WTC11 (cell line): ENCODE measurements around the gene SLC7A8. TPM values are rescaled to one million over a fixed set of nuclear protein-coding genes. Genes with fewer than 3 reads are reported as not detected.
A peak's percentile ranks its signal among the peaks of the same experiment; 100 is the strongest.

Source experiments
- ATAC-seq: fragments of 200-7000 bp; cut with Tn5 transposase; 2 replicates; pipeline ENCODE4 v1.10.0; 2021; ENCODE audit warnings: mild to moderate bottlenecking, moderate library complexity
- CTCF ChIA-PET: fragments of 300-600 bp; sonication (Branson Sonifier 250); formaldehyde crosslinking; loops from one replicate; lab custom pipeline; 2021; ENCODE audit warnings: antibody characterized with exemption; lab: Charles Lee
- POLR2A ChIA-PET: fragments of 350-600 bp; sonication (Branson Sonifier 250); formaldehyde crosslinking; loops from one replicate; lab custom pipeline; 2021; ENCODE audit warnings: antibody characterized with exemption; lab: Charles Lee
- DNase-seq: peaks from one replicate; pipeline ENCODE4 v3.0.0; 2021; ENCODE audit warnings: low spot score
- H3K27ac Mint-ChIP-seq: 2 replicates; pipeline ENCODE4 v1.8.0; 2021; ENCODE audit warnings: mixed read lengths
- H3K27me3 Mint-ChIP-seq: 2 replicates; pipeline ENCODE4 v1.8.0; 2021; ENCODE audit warnings: low read depth, mild to moderate bottlenecking, moderate library complexity, mixed read lengths
- H3K36me3 Mint-ChIP-seq: 2 replicates; pipeline ENCODE4 v1.8.0; 2021; ENCODE audit warnings: mixed read lengths
- H3K4me1 Mint-ChIP-seq: 2 replicates; pipeline ENCODE4 v1.8.0; 2022; ENCODE audit warnings: mixed read lengths
- H3K4me3 Mint-ChIP-seq: 2 replicates; pipeline ENCODE4 v1.8.0; 2021; ENCODE audit warnings: mild to moderate bottlenecking, moderate library complexity, mixed read lengths
- H3K9me3 Mint-ChIP-seq: 2 replicates; pipeline ENCODE4 v1.8.0; 2021; ENCODE audit warnings: mixed read lengths
- ATF6 ChIP-seq: sonication (generic); formaldehyde crosslinking; IDR thresholded peaks from 2 replicates; pipeline ENCODE4 v1.8.1; 2023; ENCODE audit warnings: mild to moderate bottlenecking, missing genetic modification reagents
- EMX1 ChIP-seq: fragments of 250-450 bp; sonication (Bioruptor Pico); IDR thresholded peaks from 2 replicates; pipeline ENCODE4 v1.8.0; 2021; ENCODE audit warnings: mild to moderate bottlenecking
- ERG ChIP-seq: fragments of 250-450 bp; sonication (Bioruptor Pico); IDR thresholded peaks from 2 replicates; pipeline ENCODE4 v1.8.0; 2021; ENCODE audit warnings: mild to moderate bottlenecking
- FOXP1 ChIP-seq: sonication (generic); formaldehyde crosslinking; IDR thresholded peaks from 2 replicates; pipeline ENCODE4 v1.8.0; 2022; ENCODE audit warnings: missing genetic modification reagents, mild to moderate bottlenecking, moderate library complexity, borderline replicate concordance
- GRHL2 ChIP-seq: fragments of 250-450 bp; sonication (Bioruptor Pico); IDR thresholded peaks from 2 replicates; pipeline ENCODE4 v1.8.0; 2022; ENCODE audit warnings: mild to moderate bottlenecking, moderate library complexity; ENCODE audit not compliant: insufficient replicate concordance, severe bottlenecking
- MAX ChIP-seq: sonication (generic); formaldehyde crosslinking; IDR thresholded peaks from 2 replicates; pipeline ENCODE4 v1.8.0; 2022; ENCODE audit warnings: mild to moderate bottlenecking, missing genetic modification reagents
- MLX ChIP-seq: sonication (generic); formaldehyde crosslinking; IDR thresholded peaks from 2 replicates; pipeline ENCODE4 v1.8.1; 2023; ENCODE audit warnings: mild to moderate bottlenecking, missing genetic modification reagents, moderate library complexity
- MYBL2 ChIP-seq: sonication (generic); formaldehyde crosslinking; IDR thresholded peaks from 2 replicates; pipeline ENCODE4 v1.8.1; 2023; ENCODE audit warnings: mild to moderate bottlenecking, moderate library complexity, missing genetic modification reagents
- PRRX2 ChIP-seq: fragments of 250-450 bp; sonication (Bioruptor Pico); IDR thresholded peaks from 2 replicates; pipeline ENCODE4 v1.8.0; 2021; ENCODE audit warnings: mild to moderate bottlenecking
- SOX15 ChIP-seq: fragments of 250-450 bp; sonication (Bioruptor Pico); IDR thresholded peaks from 2 replicates; pipeline ENCODE4 v1.9.0; 2021; ENCODE audit warnings: mild to moderate bottlenecking
- TCF7 ChIP-seq: sonication (generic); formaldehyde crosslinking; IDR thresholded peaks from 2 replicates; pipeline ENCODE4 v1.8.0; 2022; ENCODE audit warnings: mild to moderate bottlenecking, low read depth, missing genetic modification reagents, moderate library complexity
- ZBTB21 ChIP-seq: sonication (generic); formaldehyde crosslinking; IDR thresholded peaks from 2 replicates; pipeline ENCODE4 v1.8.1; 2023; ENCODE audit warnings: mild to moderate bottlenecking, missing genetic modification reagents, borderline replicate concordance
- ZMAT4 ChIP-seq: fragments of 250-450 bp; sonication (Bioruptor Pico); IDR thresholded peaks from 2 replicates; pipeline ENCODE4 v1.9.0; 2021; ENCODE audit warnings: mild to moderate bottlenecking
- ZNF281 ChIP-seq: sonication (generic); formaldehyde crosslinking; IDR thresholded peaks from 2 replicates; pipeline ENCODE4 v1.8.0; 2023; ENCODE audit warnings: mild to moderate bottlenecking, missing genetic modification reagents
- ZNF396 ChIP-seq: fragments of 250-450 bp; sonication (Bioruptor Pico); IDR thresholded peaks from 2 replicates; pipeline ENCODE4 v1.8.0; 2021; ENCODE audit warnings: mild to moderate bottlenecking, moderate library complexity, borderline replicate concordance
- ZNF423 ChIP-seq: fragments of 250-450 bp; sonication (Bioruptor Pico); IDR thresholded peaks from 2 replicates; pipeline ENCODE4 v2.1.2; 2022; ENCODE audit warnings: mild to moderate bottlenecking, moderate library complexity
- ZNF512 ChIP-seq: sonication (generic); formaldehyde crosslinking; IDR thresholded peaks from 2 replicates; pipeline ENCODE4 v1.8.1; 2022; ENCODE audit warnings: missing genetic modification reagents, borderline replicate concordance
- ZNF671 ChIP-seq: fragments of 250-450 bp; sonication (Bioruptor Pico); IDR thresholded peaks from 2 replicates; pipeline ENCODE4 v1.8.0; 2021; ENCODE audit warnings: mild to moderate bottlenecking
- ZSCAN18 ChIP-seq: fragments of 250-450 bp; sonication (Bioruptor Pico); IDR thresholded peaks from 2 replicates; pipeline ENCODE4 v2.1.2; 2022; ENCODE audit warnings: mild to moderate bottlenecking, moderate library complexity
- total RNA-seq: library from RNA; stranded (reverse); gene quantifications from 3 replicates; pipeline ENCODE4 v1.2.3, GENCODE V29; 2021

The SLC7A8 gene
- total RNA-seq, 1 experiment from 2014 or later = 207 TPM

- Mint-ChIP-seq H3K36me3 (peaks cover 46% of the 10 kb centered on the region), H3K4me3 (peak overlapping the region; percentile 53), H3K27ac (peak overlapping the region; percentile 98), H3K9me3 (no peaks in the 10 kb centered on the region), H3K4me1 (peaks cover 80% of the 10 kb centered on the region), H3K27me3 (no peaks in the 10 kb centered on the region)
- DNase-seq (no peak), ATAC-seq (no peak)
- ChIA-PET CTCF (interaction anchor here (1.0 to 6.2 kb wide), 7 partner anchors 14 to 91 kb away, joined by 3 to 49 read pairs (median 6); partner anchors contain the start of gene CEBPE), POLR2A (no interaction called here)
- TF ChIP-seq ZNF281 (CRISPR knock-in tag) = no peak
- TF ChIP-seq, all 79 proteins: peak for 0
Observed at GRCh38 chr14:23159532-23159931, 23.9 kb downstream of the SLC7A8 start.

- CTCF ChIA-PET = interaction anchor here (1.4 to 6.2 kb wide), 3 partner anchors 28 to 39 kb away, joined by 3 to 49 read pairs (median 8); partner anchors contain the start of gene CEBPE
- H3K27ac Mint-ChIP-seq = peak overlapping the region; percentile 98
- H3K27me3 Mint-ChIP-seq = no peaks in the 10 kb centered on the region
- TF ChIP-seq MAX (CRISPR knock-in tag) (no peak), EMX1 (CRISPR knock-in tag) (no peak), ZNF671 (CRISPR knock-in tag) (no peak), ZNF396 (no peak), ATF6 (no peak), ZNF281 (CRISPR knock-in tag) (no peak), ZSCAN18 (CRISPR knock-in tag) (no peak), FOXP1 (CRISPR knock-in tag) (no peak), MLX (CRISPR knock-in tag) (no peak), ZBTB21 (CRISPR knock-in tag) (no peak), ZMAT4 (no peak), ERG (CRISPR knock-in tag) (no peak), ZNF512 (CRISPR knock-in tag) (no peak), GRHL2 (CRISPR knock-in tag) (no peak), PRRX2 (CRISPR knock-in tag) (no peak), ZNF423 (CRISPR knock-in tag) (no peak), SOX15 (no peak), TCF7 (CRISPR knock-in tag) (no peak), MYBL2 (CRISPR knock-in tag) (no peak)
- H3K36me3 Mint-ChIP-seq = peaks cover 39% of the 10 kb centered on the region
- POLR2A ChIA-PET = no interaction called here
- no peaks in the 10 kb centered on the region for H3K9me3 Mint-ChIP-seq
- ATAC-seq (no peak), DNase-seq (no peak)
- no peak overlapping the region for H3K4me3 Mint-ChIP-seq
- peaks cover 83% of the 10 kb centered on the region for H3K4me1 Mint-ChIP-seq
Observed at GRCh38 chr14:23158779-23159178, 24.7 kb downstream of the SLC7A8 start.
